ENCODE data around the gene CIB4. TPM values are rescaled to one million over a fixed set of nuclear protein-coding genes. Genes with fewer than 3 reads are reported as not detected.

Gene CIB4
- total RNA-seq, 4 donors from 2014 or later: 1.1 TPM; not detected in 3

GRCh38 chr2:26614216-26615138 is 26.7 kb downstream of the CIB4 start:
- TF ChIP-seq, protein P1, sequence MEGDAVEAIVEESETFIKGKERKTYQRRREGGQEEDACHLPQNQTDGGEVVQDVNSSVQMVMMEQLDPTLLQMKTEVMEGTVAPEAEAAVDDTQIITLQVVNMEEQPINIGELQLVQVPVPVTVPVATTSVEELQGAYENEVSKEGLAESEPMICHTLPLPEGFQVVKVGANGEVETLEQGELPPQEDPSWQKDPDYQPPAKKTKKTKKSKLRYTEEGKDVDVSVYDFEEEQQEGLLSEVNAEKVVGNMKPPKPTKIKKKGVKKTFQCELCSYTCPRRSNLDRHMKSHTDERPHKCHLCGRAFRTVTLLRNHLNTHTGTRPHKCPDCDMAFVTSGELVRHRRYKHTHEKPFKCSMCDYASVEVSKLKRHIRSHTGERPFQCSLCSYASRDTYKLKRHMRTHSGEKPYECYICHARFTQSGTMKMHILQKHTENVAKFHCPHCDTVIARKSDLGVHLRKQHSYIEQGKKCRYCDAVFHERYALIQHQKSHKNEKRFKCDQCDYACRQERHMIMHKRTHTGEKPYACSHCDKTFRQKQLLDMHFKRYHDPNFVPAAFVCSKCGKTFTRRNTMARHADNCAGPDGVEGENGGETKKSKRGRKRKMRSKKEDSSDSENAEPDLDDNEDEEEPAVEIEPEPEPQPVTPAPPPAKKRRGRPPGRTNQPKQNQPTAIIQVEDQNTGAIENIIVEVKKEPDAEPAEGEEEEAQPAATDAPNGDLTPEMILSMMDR (IDR thresholded peaks at IDR 0.05; ENCODE audit: low read depth): no peak

- TF ChIP-seq, protein P1 (IDR thresholded peaks at IDR 0.05; ENCODE audit: low read depth): no peak
These were observed 27.6 kb downstream of the CIB4 start for GRCh38 chr2:26613241-26614215.

DNA sequence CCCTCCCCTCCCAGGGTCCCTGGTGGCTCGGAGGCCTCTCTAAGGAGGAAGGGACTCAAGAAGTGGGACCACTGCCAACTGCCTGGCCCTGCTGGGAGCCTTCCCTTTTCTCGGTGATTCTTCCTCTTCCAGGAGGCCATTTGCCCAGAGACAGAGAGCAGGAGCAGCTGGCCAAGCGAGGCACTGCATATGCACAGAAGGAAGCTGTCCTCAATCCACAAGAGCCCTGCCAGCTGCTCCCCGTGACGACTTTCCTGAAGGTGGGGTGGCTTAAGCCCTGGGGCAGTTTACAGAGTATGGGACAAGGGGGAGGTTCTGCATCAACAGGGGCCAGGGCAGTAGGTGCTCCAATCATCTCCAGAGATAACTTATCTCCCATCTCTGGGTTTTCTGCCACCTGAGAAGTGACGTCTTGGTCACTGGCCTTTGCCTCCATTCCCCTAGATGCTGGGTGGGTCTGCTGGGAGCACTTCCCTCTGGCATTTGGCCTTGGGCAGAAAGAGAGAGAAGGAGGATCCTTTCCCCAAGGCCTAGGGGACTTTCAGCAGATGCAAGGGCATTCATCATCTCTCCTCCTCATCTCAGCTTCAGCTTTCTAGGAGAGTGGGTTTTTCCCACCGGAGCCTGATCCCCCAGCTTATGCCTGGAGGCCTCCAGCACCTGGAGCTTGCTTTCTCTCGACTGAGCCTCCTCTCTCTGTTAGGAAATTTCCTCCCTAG is 28.5 kb downstream of the CIB4 start:
- TF ChIP-seq, protein P1 (IDR thresholded peaks at IDR 0.05; ENCODE audit: low read depth): no peak

GRCh38 chr2:26612034-26612433 is 29.1 kb downstream of the CIB4 start:
- TF ChIP-seq, protein P1 (IDR thresholded peaks at IDR 0.05; ENCODE audit: low read depth): no peak

DNA sequence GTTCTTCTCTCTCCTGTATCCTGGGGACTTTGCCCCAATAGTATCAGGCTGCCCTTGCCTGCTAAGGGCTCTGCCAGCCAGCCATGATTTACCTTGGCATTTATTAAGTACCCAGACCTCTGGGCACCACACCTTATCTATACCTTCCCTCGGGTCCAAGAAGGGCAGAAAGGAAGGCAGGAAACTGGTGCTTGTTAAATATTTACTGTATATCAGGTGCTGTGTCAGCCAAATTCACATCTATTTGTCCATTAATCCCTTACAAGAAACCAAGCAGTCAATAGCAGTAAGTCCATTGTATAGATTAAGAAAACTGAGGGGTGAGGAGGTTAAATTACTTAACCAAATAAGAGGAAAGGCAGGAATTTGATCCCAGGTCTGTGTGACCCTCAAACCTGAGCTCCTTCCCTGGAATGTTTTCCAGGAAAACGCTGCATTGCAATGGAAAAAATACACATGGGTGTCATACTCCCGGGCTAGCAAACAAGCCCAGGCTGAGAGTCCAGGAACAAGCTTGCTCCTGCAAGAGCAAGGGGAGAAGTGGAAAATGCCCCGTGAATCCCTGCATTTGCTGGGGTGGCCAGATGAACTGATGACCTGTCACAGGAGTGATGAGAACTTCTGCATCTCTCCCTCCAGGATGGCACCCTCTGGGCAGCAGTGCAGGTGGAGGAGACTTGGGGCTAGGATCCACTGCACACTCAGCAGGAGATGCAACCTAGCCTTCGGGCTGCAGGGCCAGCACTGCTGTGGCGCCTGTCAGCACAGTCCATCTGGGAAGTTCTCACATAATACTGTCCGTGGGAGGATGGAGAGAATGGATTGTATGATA is 30.4 kb downstream of the CIB4 start:
- TF ChIP-seq, protein P1 (IDR thresholded peaks at IDR 0.05; ENCODE audit: low read depth): no peak

DNA sequence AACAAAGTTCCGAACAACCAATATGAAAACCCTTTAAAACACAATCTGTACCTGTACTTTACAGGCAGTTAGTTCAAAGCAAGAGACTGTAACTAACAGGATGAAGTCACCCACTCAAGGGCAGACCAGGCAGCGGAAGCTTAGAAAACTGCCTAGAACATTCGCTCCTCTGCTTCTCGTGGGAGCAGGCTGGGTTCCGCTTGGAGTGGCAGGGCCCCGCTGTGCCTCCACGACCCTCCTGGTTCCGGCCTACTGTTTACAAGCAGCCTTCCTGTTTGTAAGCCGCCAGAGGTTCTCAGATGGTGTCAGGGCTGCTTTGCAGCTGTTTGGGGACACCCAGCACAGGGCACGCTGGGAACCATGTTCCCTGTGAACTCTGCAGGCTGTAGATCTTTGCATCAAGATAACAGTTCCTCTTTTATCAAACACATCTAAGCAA is 31.3 kb downstream of the CIB4 start:
- TF ChIP-seq, protein P1 (IDR thresholded peaks at IDR 0.05; ENCODE audit: low read depth): no peak
